Measurements from ENCODE around the gene ERMP1. TPM values are rescaled to one million over a fixed set of nuclear protein-coding genes. Genes with fewer than 3 reads are reported as not detected.
"Not testable (repeated sequence)": the region's sequence is repeated elsewhere in the genome, so short reads cannot be mapped to it uniquely, and the experiment has no call there.

Gene ERMP1
- total RNA-seq, 1 donor from 2014 or later: 7.6 TPM

DNA sequence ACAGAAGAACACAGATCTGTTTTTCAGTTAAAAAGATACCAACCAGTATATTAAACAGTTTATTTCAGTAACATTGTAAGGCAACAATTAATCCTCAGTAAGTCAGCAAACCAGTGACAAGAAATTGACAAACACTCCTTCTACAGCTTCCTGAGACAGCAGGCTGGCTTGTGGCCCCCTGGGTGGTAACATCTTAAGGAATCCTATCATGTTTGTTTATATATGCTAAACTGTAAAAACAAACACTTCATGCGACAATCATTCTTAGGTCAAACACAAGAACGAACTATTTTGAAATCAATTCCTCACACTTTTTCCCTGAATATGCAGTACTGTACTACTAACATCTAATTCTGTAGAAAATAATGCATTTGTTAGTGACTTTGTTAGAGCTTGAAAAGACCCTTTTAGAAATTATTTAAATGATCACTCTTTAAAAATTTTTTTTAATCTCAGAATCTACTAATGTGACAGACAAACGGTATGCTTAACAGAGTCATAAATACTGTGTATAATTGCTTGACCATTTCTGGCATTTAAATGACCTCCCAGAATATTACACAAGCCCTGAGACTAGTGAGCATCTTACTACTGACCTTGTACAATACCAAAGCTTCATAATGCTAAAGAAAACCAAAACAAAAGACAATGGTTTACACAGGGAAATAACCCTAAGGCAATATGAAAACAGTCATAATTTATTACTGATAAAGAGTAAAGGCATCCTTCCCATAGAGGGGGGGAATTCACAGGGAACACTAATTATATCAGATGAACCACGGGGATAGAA is 48.2 kb downstream of the ERMP1 start:
- H3K27ac Mint-ChIP-seq (ENCODE audit: unreplicated experiment): no peak overlapping the region
- no peak overlapping the region for H3K4me3 Mint-ChIP-seq (ENCODE audit: unreplicated experiment)
- TF ChIP-seq, protein P1, sequence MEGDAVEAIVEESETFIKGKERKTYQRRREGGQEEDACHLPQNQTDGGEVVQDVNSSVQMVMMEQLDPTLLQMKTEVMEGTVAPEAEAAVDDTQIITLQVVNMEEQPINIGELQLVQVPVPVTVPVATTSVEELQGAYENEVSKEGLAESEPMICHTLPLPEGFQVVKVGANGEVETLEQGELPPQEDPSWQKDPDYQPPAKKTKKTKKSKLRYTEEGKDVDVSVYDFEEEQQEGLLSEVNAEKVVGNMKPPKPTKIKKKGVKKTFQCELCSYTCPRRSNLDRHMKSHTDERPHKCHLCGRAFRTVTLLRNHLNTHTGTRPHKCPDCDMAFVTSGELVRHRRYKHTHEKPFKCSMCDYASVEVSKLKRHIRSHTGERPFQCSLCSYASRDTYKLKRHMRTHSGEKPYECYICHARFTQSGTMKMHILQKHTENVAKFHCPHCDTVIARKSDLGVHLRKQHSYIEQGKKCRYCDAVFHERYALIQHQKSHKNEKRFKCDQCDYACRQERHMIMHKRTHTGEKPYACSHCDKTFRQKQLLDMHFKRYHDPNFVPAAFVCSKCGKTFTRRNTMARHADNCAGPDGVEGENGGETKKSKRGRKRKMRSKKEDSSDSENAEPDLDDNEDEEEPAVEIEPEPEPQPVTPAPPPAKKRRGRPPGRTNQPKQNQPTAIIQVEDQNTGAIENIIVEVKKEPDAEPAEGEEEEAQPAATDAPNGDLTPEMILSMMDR (IDR thresholded peaks at IDR 0.05): no peak
- peaks cover 24% of the 10 kb centered on the region for H3K9me3 Mint-ChIP-seq (ENCODE audit: low read depth)
- H3K4me1 Mint-ChIP-seq (ENCODE audit: low read depth): peaks cover 9% of the 10 kb centered on the region
- peaks cover 44% of the 10 kb centered on the region for H3K36me3 Mint-ChIP-seq (ENCODE audit: low read depth)
- no peaks in the 10 kb centered on the region for H3K27me3 Mint-ChIP-seq (ENCODE audit: low read depth)
- no peak for DNase-seq (ENCODE audit: low spot score)

DNA sequence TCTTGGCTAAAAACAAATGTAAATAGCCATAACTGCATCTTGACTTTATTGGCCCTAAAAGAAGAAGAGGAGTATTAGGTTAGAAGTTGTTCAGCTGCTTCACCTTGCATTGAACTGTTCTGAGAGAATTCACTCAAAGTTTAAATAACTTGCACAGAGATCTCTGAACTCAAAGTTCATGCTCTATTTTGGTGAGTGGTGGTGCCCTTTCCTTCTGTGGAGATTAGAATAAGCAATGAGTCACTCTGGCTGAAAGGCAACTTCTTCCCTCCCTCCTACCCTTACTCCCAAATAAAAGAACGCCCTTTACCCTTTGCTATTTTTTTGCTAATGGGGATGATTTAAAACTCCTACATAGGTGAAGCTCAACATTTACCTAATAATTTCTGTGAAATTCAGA is 48.9 kb downstream of the ERMP1 start:
- no peak for DNase-seq (ENCODE audit: low spot score)
- H3K27ac Mint-ChIP-seq (ENCODE audit: unreplicated experiment): no peak overlapping the region
- no peaks in the 10 kb centered on the region for H3K27me3 Mint-ChIP-seq (ENCODE audit: low read depth)
- H3K4me1 Mint-ChIP-seq (ENCODE audit: low read depth): peaks cover 9% of the 10 kb centered on the region
- H3K9me3 Mint-ChIP-seq (ENCODE audit: low read depth): peaks cover 25% of the 10 kb centered on the region
- TF ChIP-seq, protein P1 (IDR thresholded peaks at IDR 0.05): no peak
- H3K4me3 Mint-ChIP-seq (ENCODE audit: unreplicated experiment): no peak overlapping the region
- H3K36me3 Mint-ChIP-seq (ENCODE audit: low read depth): peaks cover 47% of the 10 kb centered on the region

DNA sequence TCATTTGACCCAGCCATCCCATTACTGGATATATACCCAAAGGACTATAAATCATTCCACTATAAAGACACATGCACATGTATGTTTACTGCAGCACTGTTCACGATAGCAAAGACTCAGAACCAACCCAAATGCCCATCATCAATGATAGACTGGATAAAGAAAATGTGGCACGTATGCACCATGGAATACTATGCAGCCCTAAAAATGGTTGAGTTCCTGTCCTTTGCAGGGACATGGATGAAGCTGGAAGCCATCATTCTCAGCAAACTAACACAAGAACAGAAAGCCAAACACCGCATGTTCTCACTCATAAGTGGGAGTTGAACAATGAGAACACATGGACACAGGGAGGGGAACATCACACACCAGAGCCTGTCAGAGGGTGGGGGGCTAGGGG is 49.5 kb downstream of the ERMP1 start:
- H3K4me1 Mint-ChIP-seq (ENCODE audit: low read depth); H3K27me3 Mint-ChIP-seq (ENCODE audit: low read depth); DNase-seq (ENCODE audit: low spot score); H3K4me3 Mint-ChIP-seq (ENCODE audit: unreplicated experiment); H3K27ac Mint-ChIP-seq (ENCODE audit: unreplicated experiment): not testable (repeated sequence)
- Mint-ChIP-seq H3K36me3 (ENCODE audit: low read depth) (peaks cover 53% of the 10 kb centered on the region), H3K9me3 (ENCODE audit: low read depth) (peaks cover 31% of the 10 kb centered on the region)

DNA sequence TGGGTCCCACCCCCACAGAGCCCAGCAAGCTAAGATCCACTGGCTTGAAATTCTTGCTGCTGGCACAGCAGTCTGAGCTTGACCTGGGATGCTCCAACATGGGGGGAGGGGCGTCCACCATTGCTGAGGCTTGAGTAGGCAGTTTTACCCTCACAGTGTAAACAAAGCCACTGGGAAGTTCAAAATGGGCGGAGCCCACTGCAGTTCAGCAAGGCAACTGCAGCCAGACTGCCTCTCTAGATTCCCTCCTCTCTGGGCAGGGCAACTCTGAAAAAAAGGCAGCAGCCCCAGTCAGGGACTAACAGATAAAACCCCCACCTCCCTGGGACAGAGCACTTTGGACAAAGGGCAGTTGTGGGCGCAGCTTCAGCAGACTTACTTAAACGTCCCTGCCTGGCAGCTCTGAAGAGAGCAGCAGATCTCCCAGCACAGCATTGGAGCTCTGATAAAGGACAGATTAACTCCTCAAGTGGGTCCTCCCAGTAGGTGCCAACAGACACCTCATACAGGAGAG is 53.2 kb downstream of the ERMP1 start:
- H3K27me3 Mint-ChIP-seq (ENCODE audit: low read depth): not testable (repeated sequence)

DNA sequence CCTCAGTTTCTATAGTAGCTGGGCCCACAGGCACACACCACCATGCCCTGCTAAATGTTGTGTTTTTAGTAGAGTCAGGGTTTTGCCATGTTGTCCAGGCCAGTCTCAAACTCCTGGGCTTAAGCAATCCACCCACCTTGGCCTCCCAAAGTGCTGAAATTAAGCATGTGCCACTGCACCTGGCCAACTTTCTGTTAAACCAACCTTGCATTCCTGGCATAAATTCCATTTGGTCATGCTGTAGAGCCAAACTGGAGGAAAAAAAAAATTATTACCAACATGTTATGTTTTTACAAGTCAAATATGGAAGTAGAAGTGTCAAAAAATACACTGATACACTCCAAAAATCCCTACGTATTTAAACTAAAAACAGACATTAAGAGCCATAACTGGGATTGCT is 54.1 kb downstream of the ERMP1 start:
- Mint-ChIP-seq H3K4me3 (ENCODE audit: unreplicated experiment) (no peak overlapping the region), H3K4me1 (ENCODE audit: low read depth) (peaks cover 6% of the 10 kb centered on the region), H3K36me3 (ENCODE audit: low read depth) (peaks cover 62% of the 10 kb centered on the region), H3K9me3 (ENCODE audit: low read depth) (peaks cover 38% of the 10 kb centered on the region), H3K27ac (ENCODE audit: unreplicated experiment) (no peak overlapping the region), H3K27me3 (ENCODE audit: low read depth) (no peaks in the 10 kb centered on the region)
- TF ChIP-seq, protein P1 (IDR thresholded peaks at IDR 0.05): no peak
- DNase-seq (ENCODE audit: low spot score): no peak

More for the DNA sequence above, 53.2 kb downstream of the ERMP1 start:
- not testable (repeated sequence) for DNase-seq (ENCODE audit: low spot score); H3K4me1 Mint-ChIP-seq (ENCODE audit: low read depth); H3K27ac Mint-ChIP-seq (ENCODE audit: unreplicated experiment); H3K4me3 Mint-ChIP-seq (ENCODE audit: unreplicated experiment)
- Mint-ChIP-seq H3K36me3 (ENCODE audit: low read depth) (peaks cover 57% of the 10 kb centered on the region), H3K9me3 (ENCODE audit: low read depth) (peaks cover 38% of the 10 kb centered on the region)

DNA sequence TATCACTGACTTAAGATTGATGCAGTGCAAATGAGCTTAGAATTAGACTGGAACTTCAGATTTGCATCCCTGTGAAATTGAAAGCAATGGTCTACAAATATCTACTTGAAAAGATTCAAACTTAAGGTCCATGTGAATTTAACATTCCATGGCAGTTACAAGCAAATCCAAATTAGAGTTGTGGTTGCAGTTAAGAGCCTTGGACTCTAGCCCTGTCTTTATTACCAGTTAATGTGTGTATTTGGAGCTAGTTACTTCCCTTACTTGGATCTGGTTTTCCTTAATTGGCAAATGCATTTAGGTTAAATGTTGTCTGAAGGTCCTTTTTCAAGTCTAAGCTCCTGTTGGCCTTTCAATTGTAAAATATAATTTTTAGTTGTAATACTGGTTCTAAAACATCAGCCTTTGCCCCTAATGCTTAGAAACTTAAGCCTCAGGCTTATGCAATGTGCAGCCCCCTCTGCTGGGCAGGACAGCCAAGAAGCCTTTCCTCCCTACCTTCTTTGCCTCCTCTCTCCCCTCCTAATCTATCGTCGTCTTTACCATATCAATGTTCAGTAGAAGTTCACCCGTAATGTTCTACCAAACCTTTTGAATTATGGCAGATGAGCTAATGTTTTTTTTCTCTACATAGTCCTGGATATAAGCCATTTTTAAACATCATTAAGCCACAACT is 59.5 kb downstream of the ERMP1 start:
- Mint-ChIP-seq H3K27ac (ENCODE audit: unreplicated experiment) (no peak overlapping the region), H3K9me3 (ENCODE audit: low read depth) (peaks cover 8% of the 10 kb centered on the region), H3K4me1 (ENCODE audit: low read depth) (peaks cover 3% of the 10 kb centered on the region), H3K27me3 (ENCODE audit: low read depth) (no peaks in the 10 kb centered on the region), H3K4me3 (ENCODE audit: unreplicated experiment) (no peak overlapping the region), H3K36me3 (ENCODE audit: low read depth) (peaks cover 48% of the 10 kb centered on the region)
- no peak for DNase-seq (ENCODE audit: low spot score)
- TF ChIP-seq, protein P1 (IDR thresholded peaks at IDR 0.05): peak; percentile 42

Measured in chondrocyte (in vitro differentiated cells).